Mucosa of descending colon (tissue), 3 donors: Measurements from ENCODE around the gene GMPR2. TPM values are rescaled to one million over a fixed set of nuclear protein-coding genes. Genes with fewer than 3 reads are reported as not detected.

ENCODE experiments used
- ATAC-seq: fragments of 200-7000 bp; cut with Tn5 transposase; one replicate; pipeline ENCODE4 v1.9.1; 2020; ENCODE audit warnings: mild to moderate bottlenecking, moderate library complexity
- DNase-seq, 3 donors: peaks; one replicate each; pipeline ENCODE4 v3.0.0-alpha.2; 2020
- H3K36me3 ChIP-seq: fragments of 200-600 bp; one replicate; pipeline ENCODE4 v1.8.0; 2021; ENCODE audit warnings: low read depth, mild to moderate bottlenecking
- H3K4me1 ChIP-seq: fragments of 200-600 bp; one replicate; pipeline ENCODE4 v1.8.0; 2021; ENCODE audit warnings: low read depth, mild to moderate bottlenecking
- H3K4me3 ChIP-seq: fragments of 200-600 bp; one replicate; pipeline ENCODE4 v1.8.0; 2021; ENCODE audit warnings: mild to moderate bottlenecking
- H3K9me3 ChIP-seq: fragments of 200-600 bp; one replicate; pipeline ENCODE4 v1.8.0; 2021; ENCODE audit warnings: mild to moderate bottlenecking
- CTCF ChIP-seq: fragments of 200-600 bp; IDR thresholded peaks from one replicate; pipeline ENCODE4 v1.8.0; 2022; ENCODE audit warnings: antibody characterized with exemption, mild to moderate bottlenecking
- intact Hi-C, 2 donors: fragments of 100-400 bp; cut with DNase I in 1 of 2; cut with micrococcal nuclease in 1 of 2; formaldehyde crosslinking; loops; one replicate each; pipeline versions ENCODE4 v1.11.0 to v1.11.1; 2022; cut with DNase I, micrococcal nuclease
- long read RNA-seq, 2 donors: library from polyadenylated mRNA; unstranded; transcript quantifications; one replicate each; pipeline ENCODE4 v2.0.0, GENCODE V29; 2019 to 2021
- total RNA-seq, 3 donors: library from RNA; stranded (reverse); fragmentation: NEBNext Ultra II Directional in 2 of 3; extraction: Animal tissue kit (Norgen Biotek cat#: 25700) in 2 of 3; gene quantifications; one replicate each; pipeline versions ENCODE4 v1.2.1 to v1.2.4, GENCODE V29; 2021 to 2023
- donor health status: DM: no; HTN: no; CAD: no; lungs with moderate emphysema.
- donor health status: DM: no; HTN: no; CAD: no.
- donor health status: DM: no; HTN: yes; CAD: no.

The GMPR2 gene
- total RNA-seq, result 10 to 100 TPM; 59.7 to 83.5 (median 61.6) TPM
- long read RNA-seq, donor 1, transcript GMPR2-202 (10 exons, 1,972 nt), result minor isoform, 7 of 64 reads
- long read RNA-seq, donor 1, transcript GMPR2-203 (10 exons, 1,652 nt), result minor isoform, 9 of 64 reads
- long read RNA-seq, donor 1, transcript GMPR2-223 (10 exons, 1,893 nt), result major isoform, 26 of 64 reads
- long read RNA-seq, donor 1, partial matches to known transcripts, result 4 of 64 reads
- long read RNA-seq, donor 1, other reads (novel, unspliced or antisense), result 13 of 64 reads
- long read RNA-seq, donor 2, transcript GMPR2-223 (10 exons, 1,893 nt), result major isoform, 26 of 47 reads
- long read RNA-seq, donor 2, transcript GMPR2-202 (10 exons, 1,972 nt), result minor isoform, 11 of 47 reads
- long read RNA-seq, donor 2, partial matches to known transcripts, result 2 of 47 reads
- long read RNA-seq, donor 2, other reads (novel, unspliced or antisense), result 4 of 47 reads

- H3K36me3 ChIP-seq, result peaks cover 5% of the 10 kb centered on the region
- H3K4me1 ChIP-seq, result peaks cover 12% of the 10 kb centered on the region
- DNase-seq, result no peak
- H3K4me3 ChIP-seq, result peak within 1 kb of the TSS; percentile 71
- peak; percentile 59 for ATAC-seq
- H3K9me3 ChIP-seq, result no peaks in the 10 kb centered on the region
- intact Hi-C loops, result no loop called here
- no peak for TF ChIP-seq CTCF
Observed at GRCh38 chr14:24232645-24233537, at the start of gene GMPR2. TSS of gene GMPR2 (plus strand) at chr14:24232929. CDS start at chr14:24233254, 325 bp downstream.

- Histone ChIP-seq H3K4me3 (no peak overlapping the region), H3K36me3 (no peaks in the 10 kb centered on the region), H3K4me1 (peaks cover 6% of the 10 kb centered on the region), H3K9me3 (no peaks in the 10 kb centered on the region)
- ATAC-seq, result no peak
- no peak for DNase-seq
- intact Hi-C loops, result no loop called here
- no peak for TF ChIP-seq CTCF
Observed at GRCh38 chr14:24183014-24183481, 49.7 kb upstream of the GMPR2 start.

GRCh38 chr14:24184104-24184970 lies 48.4 kb upstream of the GMPR2 start:
- Histone ChIP-seq H3K36me3 (no peaks in the 10 kb centered on the region), H3K4me3 (no peak overlapping the region), H3K9me3 (no peaks in the 10 kb centered on the region), H3K4me1 (peaks cover 7% of the 10 kb centered on the region)
- DNase-seq (no peak), ATAC-seq (no peak)
- TF ChIP-seq CTCF, result no peak
- intact Hi-C loops, result no loop called here

GRCh38 chr14:24185026-24185425 lies 47.7 kb upstream of the GMPR2 start:
- ATAC-seq, result no peak
- H3K9me3 ChIP-seq, result no peaks in the 10 kb centered on the region
- H3K4me3 ChIP-seq, result no peak overlapping the region
- H3K36me3 ChIP-seq, result no peaks in the 10 kb centered on the region
- intact Hi-C loops, result no loop called here
- TF ChIP-seq CTCF, result no peak
- peaks cover 7% of the 10 kb centered on the region for H3K4me1 ChIP-seq
- no peak for DNase-seq

- H3K4me3 ChIP-seq, result no peak overlapping the region
Observed at GRCh38 chr14:24185741-24186140, 47.0 kb upstream of the GMPR2 start.

More at GRCh38 chr14:24185741-24186140, 47.0 kb upstream of the GMPR2 start:
- DNase-seq, result no peak
- ATAC-seq, result no peak
- TF ChIP-seq CTCF, result no peak
- Histone ChIP-seq H3K9me3 (no peaks in the 10 kb centered on the region), H3K4me1 (peaks cover 7% of the 10 kb centered on the region), H3K36me3 (no peaks in the 10 kb centered on the region)
- intact Hi-C loops, result no loop called here
